ENCODE measurements around the gene C2orf49. TPM values are rescaled to one million over a fixed set of nuclear protein-coding genes. Genes with fewer than 3 reads are reported as not detected.

The C2orf49 gene
- total and polyA plus RNA-seq, 2 donors (not counting 1 experiment from before 2014, with no cell fraction given) = 7.5 to 29.3 TPM

DNA sequence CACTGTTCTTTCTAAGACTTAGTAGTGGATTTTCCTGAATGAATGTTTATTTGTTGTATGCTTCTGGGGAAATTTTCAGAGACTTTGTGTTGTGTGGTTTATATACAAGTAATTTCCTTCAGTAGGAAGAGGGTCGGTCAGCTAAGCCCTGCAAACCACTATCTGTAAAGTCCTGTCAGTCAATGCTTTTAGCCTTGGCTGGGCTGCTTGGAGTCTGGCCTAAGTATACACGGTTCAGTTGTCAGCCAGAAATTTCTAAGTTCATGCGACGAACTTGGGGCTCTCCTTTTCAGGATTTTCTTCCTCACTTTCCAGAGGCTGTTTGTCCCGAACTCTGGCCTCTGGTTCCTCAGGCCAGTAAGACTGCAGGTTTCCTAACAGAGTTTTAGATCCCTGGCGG, 21.3 kb downstream of the C2orf49 start:
- Histone ChIP-seq H3K4me2 (replicated peaks; ENCODE audit: low read depth, low read length, poor library complexity, severe bottlenecking) (no peak overlapping the region), H3K36me3 (replicated peaks in 1 of 2; ENCODE audit: control extremely low read depth in 1 of 2, control insufficient read depth in 1 of 2, extremely low read depth in 1 of 2, insufficient read depth in 2 of 2, low read length in 1 of 2) (peaks cover 5 to 29% of the 10 kb centered on the region in 2 experiments), H3K9me3 (ENCODE audit: control extremely low read depth in 1 of 3, control insufficient read depth in 2 of 3, insufficient read depth in 1 of 3, low read length in 2 of 3) (peaks cover 3 to 18% (median 11%) of the 10 kb centered on the region in 3 donors), H3K27me3 (replicated peaks in 1 of 4; ENCODE audit: control extremely low read depth in 1 of 4, control insufficient read depth in 3 of 4, insufficient read depth in 4 of 4, low read length in 3 of 4) (no peaks in the 10 kb centered on the region), H2AFZ (ENCODE audit: insufficient read depth, low read depth, low read length, poor library complexity, severe bottlenecking) (no peak overlapping the region), H3K27ac (ENCODE audit: low read length in 2 of 2) (no peak overlapping the region), H3K4me3 (ENCODE audit: control extremely low read depth in 1 of 5, extremely low read depth in 1 of 5, insufficient read depth in 1 of 5, low read depth in 2 of 5, low read length in 4 of 5) (no peak overlapping the region), H3K9ac (ENCODE audit: low read length) (no peak overlapping the region), H3K4me1 (ENCODE audit: control insufficient read depth in 2 of 2, insufficient read depth in 2 of 2, low read length in 2 of 2) (no peaks in the 10 kb centered on the region), H3K79me2 (ENCODE audit: control insufficient read depth, insufficient read depth, low read length) (no peaks in the 10 kb centered on the region), H4K20me1 (ENCODE audit: control insufficient read depth, insufficient read depth, low read length, poor library complexity, severe bottlenecking) (no peaks in the 10 kb centered on the region)
- ChIA-PET CTCF (interaction anchor here (1.1 kb wide), 1 partner anchor 13 kb away, joined by 4 read pairs; no protein-coding TSS in a partner anchor), POLR2A (no interaction called here)
- intact Hi-C loops (cut with micrococcal nuclease) = no loop called here
- 99% methylated on average over 6 of the region's 6 CpGs for WGBS (ENCODE audit: insufficient coverage)
- Mint-ChIP-seq H3K4me3 (no peak overlapping the region), H3K9me3 (ENCODE audit: insufficient read depth) (peaks cover 13% of the 10 kb centered on the region), H3K4me1 (no peaks in the 10 kb centered on the region), H3K27ac (no peak overlapping the region), H3K27me3 (no peaks in the 10 kb centered on the region)
- no peak for TF ChIP-seq EZH2 (IDR thresholded peaks at IDR 0.05; ENCODE audit: borderline replicate concordance, insufficient read depth, low read depth, low read length, poor library complexity, severe bottlenecking)
- TF ChIP-seq, protein P1, sequence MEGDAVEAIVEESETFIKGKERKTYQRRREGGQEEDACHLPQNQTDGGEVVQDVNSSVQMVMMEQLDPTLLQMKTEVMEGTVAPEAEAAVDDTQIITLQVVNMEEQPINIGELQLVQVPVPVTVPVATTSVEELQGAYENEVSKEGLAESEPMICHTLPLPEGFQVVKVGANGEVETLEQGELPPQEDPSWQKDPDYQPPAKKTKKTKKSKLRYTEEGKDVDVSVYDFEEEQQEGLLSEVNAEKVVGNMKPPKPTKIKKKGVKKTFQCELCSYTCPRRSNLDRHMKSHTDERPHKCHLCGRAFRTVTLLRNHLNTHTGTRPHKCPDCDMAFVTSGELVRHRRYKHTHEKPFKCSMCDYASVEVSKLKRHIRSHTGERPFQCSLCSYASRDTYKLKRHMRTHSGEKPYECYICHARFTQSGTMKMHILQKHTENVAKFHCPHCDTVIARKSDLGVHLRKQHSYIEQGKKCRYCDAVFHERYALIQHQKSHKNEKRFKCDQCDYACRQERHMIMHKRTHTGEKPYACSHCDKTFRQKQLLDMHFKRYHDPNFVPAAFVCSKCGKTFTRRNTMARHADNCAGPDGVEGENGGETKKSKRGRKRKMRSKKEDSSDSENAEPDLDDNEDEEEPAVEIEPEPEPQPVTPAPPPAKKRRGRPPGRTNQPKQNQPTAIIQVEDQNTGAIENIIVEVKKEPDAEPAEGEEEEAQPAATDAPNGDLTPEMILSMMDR (IDR thresholded peaks at IDR 0.05) = no peak
- ATAC-seq (ENCODE audit: low read depth) (no peak), DNase-seq (no peak)

GRCh38 chr2:105361102-105361889, 24.0 kb downstream of the C2orf49 start:
- no peaks in the 10 kb centered on the region for H3K79me2 ChIP-seq (ENCODE audit: control insufficient read depth, insufficient read depth, low read length)
- Mint-ChIP-seq H3K9me3 (ENCODE audit: insufficient read depth) (peaks cover 8% of the 10 kb centered on the region), H3K27me3 (no peaks in the 10 kb centered on the region), H3K4me1 (no peaks in the 10 kb centered on the region), H3K27ac (no peak overlapping the region), H3K4me3 (no peak overlapping the region)
- H3K9ac ChIP-seq (ENCODE audit: low read length) = no peak overlapping the region
- no peak for DNase-seq
- POLR2A ChIA-PET = no interaction called here
- peaks cover 4 to 13% of the 10 kb centered on the region in 2 experiments for H3K36me3 ChIP-seq (replicated peaks in 1 of 2; ENCODE audit: control extremely low read depth in 1 of 2, control insufficient read depth in 1 of 2, extremely low read depth in 1 of 2, insufficient read depth in 2 of 2, low read length in 1 of 2)
- 51% methylated on average over 7 of the region's 11 CpGs for WGBS (ENCODE audit: insufficient coverage)
- intact Hi-C loops (cut with micrococcal nuclease) = loop anchor here (10.0 kb wide), 1 partner anchor 744 kb away; no protein-coding TSS in a partner anchor
- H3K27ac ChIP-seq (ENCODE audit: low read length in 2 of 2) = no peak overlapping the region
- CTCF ChIA-PET = no interaction called here
- H3K27me3 ChIP-seq (replicated peaks in 1 of 4; ENCODE audit: control extremely low read depth in 1 of 4, control insufficient read depth in 3 of 4, insufficient read depth in 4 of 4, low read length in 3 of 4) = no peaks in the 10 kb centered on the region
- peaks cover 3 to 9% (median 6%) of the 10 kb centered on the region in 3 donors for H3K9me3 ChIP-seq (ENCODE audit: control extremely low read depth in 1 of 3, control insufficient read depth in 2 of 3, insufficient read depth in 1 of 3, low read length in 2 of 3)
- no peak overlapping the region for H3K4me3 ChIP-seq (ENCODE audit: control extremely low read depth in 1 of 5, extremely low read depth in 1 of 5, insufficient read depth in 1 of 5, low read depth in 2 of 5, low read length in 4 of 5)
- ATAC-seq (ENCODE audit: low read depth) = no peak
- H2AFZ ChIP-seq (ENCODE audit: insufficient read depth, low read depth, low read length, poor library complexity, severe bottlenecking) = no peak overlapping the region
- no peaks in the 10 kb centered on the region for H4K20me1 ChIP-seq (ENCODE audit: control insufficient read depth, insufficient read depth, low read length, poor library complexity, severe bottlenecking)
- no peaks in the 10 kb centered on the region for H3K4me1 ChIP-seq (ENCODE audit: control insufficient read depth in 2 of 2, insufficient read depth in 2 of 2, low read length in 2 of 2)
- TF ChIP-seq EZH2 (IDR thresholded peaks at IDR 0.05; ENCODE audit: borderline replicate concordance, insufficient read depth, low read depth, low read length, poor library complexity, severe bottlenecking) = no peak
- TF ChIP-seq, protein P1 (IDR thresholded peaks at IDR 0.05) = no peak
- H3K4me2 ChIP-seq (replicated peaks; ENCODE audit: low read depth, low read length, poor library complexity, severe bottlenecking) = no peak overlapping the region

All from B cell (primary cell).